ENCODE results near the gene PLA2G4E.

GRCh38 chr15:41968701-41969100, 52.1 kb downstream of the PLA2G4E start:
- TF ChIP-seq SUZ12 (IDR thresholded peaks at IDR 0.05) (no peak), BHLHE40 (IDR thresholded peaks at IDR 0.05; ENCODE audit: borderline replicate concordance) (no peak)
